Neuronal stem cell (in vitro differentiated cells): ENCODE measurements around the gene METTL4.

ENCODE experiments used
- DNase-seq: peaks from one replicate; pipeline ENCODE4 v3.0.0-alpha.2; 2013; ENCODE audit warnings: low spot score
- H2AFZ ChIP-seq: one replicate; pipeline ENCODE4 v1.6.1; 2013; ENCODE audit warnings: mild to moderate bottlenecking, low read length, inconsistent platforms
- H2AK5ac ChIP-seq: 2 replicates; pipeline ENCODE4 v1.6.1; 2013; ENCODE audit warnings: low read depth, mild to moderate bottlenecking, inconsistent platforms, low read length, moderate library complexity, mixed read lengths
- H2BK120ac ChIP-seq: 2 replicates; pipeline ENCODE4 v1.6.1; 2013; ENCODE audit warnings: low read depth, mild to moderate bottlenecking, inconsistent platforms, low read length, moderate library complexity, mixed read lengths
- H2BK12ac ChIP-seq: one replicate; pipeline ENCODE4 v1.6.1; 2013; ENCODE audit warnings: low read length, inconsistent platforms
- H2BK15ac ChIP-seq: 2 replicates; pipeline ENCODE4 v1.6.1; 2013; ENCODE audit warnings: mild to moderate bottlenecking, low read length, inconsistent platforms, mixed read lengths
- H2BK5ac ChIP-seq: one replicate; pipeline ENCODE4 v1.6.1; 2013; ENCODE audit warnings: inconsistent platforms, mild to moderate bottlenecking, low read length, moderate library complexity
- H3K14ac ChIP-seq: one replicate; pipeline ENCODE4 v1.6.1; 2013; ENCODE audit warnings: low read length, inconsistent platforms
- H3K18ac ChIP-seq: 2 replicates; pipeline ENCODE4 v1.6.1; 2013; ENCODE audit warnings: low read length, inconsistent platforms
- H3K23ac ChIP-seq: 2 replicates; pipeline ENCODE4 v1.6.1; 2013; ENCODE audit warnings: low read depth, mild to moderate bottlenecking, mixed read lengths, low read length, inconsistent platforms; ENCODE audit not compliant: poor library complexity
- H3K27ac ChIP-seq: replicated peaks from 3 replicates; pipeline ENCODE4 v1.5.1; 2013; ENCODE audit warnings: low read length, inconsistent platforms
- H3K27me3 ChIP-seq, 3 experiments: 2 replicates each; pipeline ENCODE4 v1.6.1; 2013; ENCODE audit warnings: low read length in 3 of 3, mild to moderate bottlenecking in 2 of 3, inconsistent platforms in 1 of 3, low read depth in 1 of 3, mixed read lengths in 1 of 3, moderate library complexity in 1 of 3; ENCODE audit not compliant: control insufficient read depth in 3 of 3, insufficient read depth in 3 of 3
- H3K36me3 ChIP-seq, 2 donors: replicated peaks in 1 of 2; 2 replicates each; pipeline ENCODE4 v1.6.1; 2013; ENCODE audit warnings: low read length in 2 of 2; ENCODE audit not compliant: control insufficient read depth in 2 of 2, insufficient read depth in 2 of 2
- H3K4ac ChIP-seq: 2 replicates; pipeline ENCODE4 v1.6.1; 2013; ENCODE audit warnings: inconsistent platforms, mild to moderate bottlenecking, low read length, moderate library complexity
- H3K4me1 ChIP-seq, 2 donors: 1 replicate in 1 of 2; 2 replicates in 1 of 2; pipeline ENCODE4 v1.6.1; 2013; ENCODE audit warnings: low read length in 2 of 2, low read depth in 1 of 2; ENCODE audit not compliant: control insufficient read depth in 2 of 2, insufficient read depth in 1 of 2
- H3K4me2 ChIP-seq: one replicate; pipeline ENCODE4 v1.6.1; 2013; ENCODE audit warnings: mild to moderate bottlenecking, low read length, inconsistent platforms; ENCODE audit not compliant: insufficient read depth, poor library complexity, severe bottlenecking
- H3K4me3 ChIP-seq, 2 donors: 2 replicates each; pipeline ENCODE4 v1.5.1; 2013; ENCODE audit warnings: low read length in 2 of 2, mild to moderate bottlenecking in 2 of 2, inconsistent platforms in 1 of 2, moderate library complexity in 1 of 2
- H3K79me1 ChIP-seq: one replicate; pipeline ENCODE4 v1.6.1; 2013; ENCODE audit warnings: low read depth, mild to moderate bottlenecking, inconsistent platforms, low read length, moderate library complexity
- H3K9ac ChIP-seq: one replicate; pipeline ENCODE4 v1.6.1; 2013; ENCODE audit warnings: mild to moderate bottlenecking, low read depth, low read length, inconsistent platforms; ENCODE audit not compliant: poor library complexity
- H3K9me3 ChIP-seq, 2 donors: replicated peaks in 1 of 2; 2 replicates each; pipeline versions ENCODE3 to v1.6.1; 2013; ENCODE audit warnings: low read length in 2 of 2, mild to moderate bottlenecking in 2 of 2, inconsistent platforms in 1 of 2, low read depth in 1 of 2, mixed read lengths in 1 of 2, moderate library complexity in 1 of 2; ENCODE audit not compliant: control insufficient read depth in 2 of 2, insufficient read depth in 1 of 2
- H4K8ac ChIP-seq: one replicate; pipeline ENCODE4 v1.6.1; 2013; ENCODE audit warnings: low read depth, mild to moderate bottlenecking, inconsistent platforms, low read length, moderate library complexity
- H4K91ac ChIP-seq: one replicate; pipeline ENCODE4 v1.6.1; 2013; ENCODE audit warnings: low read length, low read depth, mild to moderate bottlenecking, inconsistent platforms; ENCODE audit not compliant: poor library complexity
- WGBS, 2 donors: extraction: QIAGEN DNeasy Blood & Tissue Kit; methylation state at CpG; one replicate each; pipeline ENCODE4 v1.1.7; 2013; ENCODE audit warnings: missing lambda C conversion rate in 2 of 2, mixed read lengths in 1 of 2; ENCODE audit not compliant: insufficient read length in 2 of 2, insufficient replicate concordance in 1 of 2; ENCODE audit errors: extremely low coverage in 2 of 2; 5-methylcytosine and 5-hydroxymethylcytosine counted together

Gene METTL4

DNA sequence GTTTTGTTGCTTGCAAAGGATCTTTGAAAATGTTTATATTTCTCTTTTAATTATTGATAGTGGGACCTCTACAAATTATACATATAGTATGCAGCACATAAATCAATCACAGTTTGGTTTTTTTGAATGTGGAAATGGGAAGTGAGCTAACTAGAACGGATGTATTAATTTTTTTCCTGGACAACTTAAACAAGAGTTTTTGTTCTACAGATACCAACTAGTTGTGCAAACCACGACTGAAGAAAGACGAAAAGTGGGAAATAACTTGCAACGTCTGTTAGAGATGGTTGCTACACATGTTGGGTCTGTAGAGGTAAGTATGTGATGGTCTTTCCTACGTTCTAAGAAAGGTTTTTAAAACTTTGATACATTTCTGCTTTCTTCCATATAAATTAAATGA, 39.2 kb upstream of the METTL4 start:
- Histone ChIP-seq H2BK15ac (no peak overlapping the region), H2AFZ (no peak overlapping the region), H4K8ac (no peak overlapping the region), H2BK120ac (no peak overlapping the region), H3K27ac (no peak overlapping the region), H3K27me3 (no peaks in the 10 kb centered on the region), H3K4me3 (no peak overlapping the region), H2BK12ac (no peak overlapping the region), H3K36me3 (peaks cover 18 to 93% of the 10 kb centered on the region in 2 donors), H3K4me1 (no peaks in the 10 kb centered on the region), H2BK5ac (no peak overlapping the region), H2AK5ac (no peak overlapping the region), H4K91ac (no peak overlapping the region), H3K23ac (no peak overlapping the region), H3K14ac (no peak overlapping the region), H3K4ac (no peak overlapping the region), H3K18ac (no peak overlapping the region), H3K9ac (no peak overlapping the region), H3K4me2 (no peak overlapping the region), H3K9me3 (no peaks in the 10 kb centered on the region), H3K79me1 (no peaks in the 10 kb centered on the region)
- no peak for DNase-seq
- WGBS, 2 donors = no CpG with 5 or more reads among the region's 5 CpGs

GRCh38 chr18:2609604-2610003, 38.3 kb upstream of the METTL4 start:
- Histone ChIP-seq H3K18ac (no peak overlapping the region), H3K23ac (no peak overlapping the region), H4K91ac (no peak overlapping the region), H3K79me1 (no peaks in the 10 kb centered on the region), H3K4me2 (no peak overlapping the region), H3K14ac (no peak overlapping the region), H3K4me3 (no peak overlapping the region), H3K27me3 (no peaks in the 10 kb centered on the region), H4K8ac (no peak overlapping the region), H3K4ac (no peak overlapping the region), H3K36me3 (peaks cover 11 to 93% of the 10 kb centered on the region in 2 donors), H2BK15ac (no peak overlapping the region), H2BK12ac (no peak overlapping the region), H2AFZ (no peak overlapping the region), H2AK5ac (no peak overlapping the region), H3K4me1 (no peaks in the 10 kb centered on the region), H3K9me3 (no peaks in the 10 kb centered on the region), H2BK5ac (no peak overlapping the region), H2BK120ac (no peak overlapping the region), H3K27ac (no peak overlapping the region), H3K9ac (no peak overlapping the region)
- no CpG with 5 or more reads among the region's 2 CpGs for WGBS, 2 donors
- DNase-seq = no peak

- no CpG with 5 or more reads among the region's 2 CpGs for WGBS, 2 donors
- H3K27me3 ChIP-seq = no peaks in the 10 kb centered on the region
- no peaks in the 10 kb centered on the region for H3K9me3 ChIP-seq
- H2AK5ac ChIP-seq = no peak overlapping the region
- no peak overlapping the region for H4K8ac ChIP-seq
- no peak overlapping the region for H2AFZ ChIP-seq
- H3K4ac ChIP-seq = no peak overlapping the region
- H4K91ac ChIP-seq = no peak overlapping the region
- H3K14ac ChIP-seq = no peak overlapping the region
- DNase-seq = no peak
- no peak overlapping the region for H3K27ac ChIP-seq
- no peak overlapping the region for H3K18ac ChIP-seq
- H3K4me1 ChIP-seq = no peaks in the 10 kb centered on the region
- H3K79me1 ChIP-seq = no peaks in the 10 kb centered on the region
- no peak overlapping the region for H2BK12ac ChIP-seq
- no peak overlapping the region for H3K4me3 ChIP-seq
- no peak overlapping the region for H3K23ac ChIP-seq
- H2BK5ac ChIP-seq = no peak overlapping the region
- H3K4me2 ChIP-seq = no peak overlapping the region
- no peak overlapping the region for H3K9ac ChIP-seq
- no peak overlapping the region for H2BK120ac ChIP-seq
- H3K36me3 ChIP-seq = peaks cover 12 to 97% of the 10 kb centered on the region in 2 donors
- H2BK15ac ChIP-seq = no peak overlapping the region
These were observed 35.0 kb upstream of the METTL4 start for GRCh38 chr18:2606335-2606734.

DNA sequence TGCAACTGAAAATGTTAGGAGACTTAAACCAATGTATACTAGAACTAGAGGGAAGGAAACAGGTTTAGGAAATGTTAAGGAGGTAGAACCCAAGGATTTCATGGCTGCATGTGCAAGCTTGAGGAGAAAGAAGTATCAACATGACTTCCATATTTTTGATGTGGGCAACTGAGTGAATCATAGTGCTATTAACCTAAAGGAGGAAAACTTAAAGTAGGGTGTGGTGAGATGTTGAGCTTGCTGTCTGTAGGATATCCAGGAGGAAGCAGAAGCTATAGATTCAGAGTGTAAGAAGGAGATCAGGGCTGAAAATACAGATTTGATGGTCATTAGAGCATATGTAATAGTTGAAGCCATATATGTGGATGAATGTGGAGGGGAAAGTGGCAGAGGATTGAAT, 31.5 kb upstream of the METTL4 start:
- H3K4me2 ChIP-seq = no peak overlapping the region

More for the DNA sequence above, 31.5 kb upstream of the METTL4 start:
- no peak overlapping the region for H2BK15ac ChIP-seq
- no peak overlapping the region for H3K18ac ChIP-seq
- H3K4me3 ChIP-seq = no peak overlapping the region
- H3K23ac ChIP-seq = no peak overlapping the region
- no peak overlapping the region for H2AFZ ChIP-seq
- H3K36me3 ChIP-seq = peaks cover 4 to 97% of the 10 kb centered on the region in 2 donors
- no peaks in the 10 kb centered on the region for H3K27me3 ChIP-seq
- H4K91ac ChIP-seq = no peak overlapping the region
- no peak overlapping the region for H4K8ac ChIP-seq
- no peak overlapping the region for H3K27ac ChIP-seq
- H2BK120ac ChIP-seq = no peak overlapping the region
- no peaks in the 10 kb centered on the region for H3K9me3 ChIP-seq
- H3K4me1 ChIP-seq = no peaks in the 10 kb centered on the region
- no peak for DNase-seq
- H2AK5ac ChIP-seq = no peak overlapping the region
- no peak overlapping the region for H2BK12ac ChIP-seq
- no peaks in the 10 kb centered on the region for H3K79me1 ChIP-seq
- no peak overlapping the region for H3K9ac ChIP-seq
- H3K14ac ChIP-seq = no peak overlapping the region
- no peak overlapping the region for H2BK5ac ChIP-seq
- no peak overlapping the region for H3K4ac ChIP-seq
